Measurements from ENCODE around the gene CSGALNACT2.
"Not testable (repeated sequence)": the region's sequence is repeated elsewhere in the genome, so short reads cannot be mapped to it uniquely, and the experiment has no call there.

Gene CSGALNACT2

GRCh38 chr10:43138021-43138756 is at the start of gene CSGALNACT2:
CSGALNACT2 (plus strand) TSS chr10:43138445; CDS start chr10:43155150, 16,705 bp downstream.
- DNase-seq (ENCODE audit: low read depth in 2 of 2) = peak; percentile 71 to 85

- no peak for DNase-seq (ENCODE audit: low read depth in 2 of 2)
Measured at GRCh38 chr10:43089519-43089918, 48.7 kb upstream of the CSGALNACT2 start.

GRCh38 chr10:43090188-43090587 is 48.1 kb upstream of the CSGALNACT2 start:
- no peak for DNase-seq (ENCODE audit: low read depth in 2 of 2)

- DNase-seq (ENCODE audit: low read depth in 2 of 2) = no peak
Measured at GRCh38 chr10:43090664-43091063, 47.6 kb upstream of the CSGALNACT2 start.

- no peak for DNase-seq (ENCODE audit: low read depth in 2 of 2)
Measured at GRCh38 chr10:43091846-43092245, 46.4 kb upstream of the CSGALNACT2 start.

- DNase-seq (ENCODE audit: low read depth in 2 of 2) = no peak
Measured at GRCh38 chr10:43093423-43094076, 44.7 kb upstream of the CSGALNACT2 start.

- no peak for DNase-seq (ENCODE audit: low read depth in 2 of 2)
Measured at GRCh38 chr10:43094085-43094484, 44.2 kb upstream of the CSGALNACT2 start.

GRCh38 chr10:43099339-43099738 is 38.9 kb upstream of the CSGALNACT2 start:
- not testable (repeated sequence) for DNase-seq (ENCODE audit: low read depth in 2 of 2)

GRCh38 chr10:43099928-43100327 is 38.3 kb upstream of the CSGALNACT2 start:
- DNase-seq (ENCODE audit: low read depth in 2 of 2) = no peak

- no peak for DNase-seq (ENCODE audit: low read depth in 2 of 2)
Measured at GRCh38 chr10:43100366-43100765, 37.9 kb upstream of the CSGALNACT2 start.

GRCh38 chr10:43102063-43102828 is 36.0 kb upstream of the CSGALNACT2 start:
- DNase-seq (ENCODE audit: low read depth in 2 of 2) = no peak

- DNase-seq (ENCODE audit: low read depth in 2 of 2) = peak; percentile 55 to 70
Measured at GRCh38 chr10:43105102-43105955, 32.9 kb upstream of the CSGALNACT2 start.

- no peak for DNase-seq (ENCODE audit: low read depth in 2 of 2)
Measured at GRCh38 chr10:43105956-43106229, 32.4 kb upstream of the CSGALNACT2 start.

- DNase-seq (ENCODE audit: low read depth in 2 of 2) = no peak
Measured at GRCh38 chr10:43106256-43107091, 31.8 kb upstream of the CSGALNACT2 start.

- DNase-seq (ENCODE audit: low read depth in 2 of 2) = no peak
Measured at GRCh38 chr10:43108951-43109350, 29.3 kb upstream of the CSGALNACT2 start.

- DNase-seq (ENCODE audit: low read depth in 2 of 2) = no peak
Measured at GRCh38 chr10:43109671-43110249, 28.5 kb upstream of the CSGALNACT2 start.

- DNase-seq (ENCODE audit: low read depth in 2 of 2) = no peak
Measured at GRCh38 chr10:43110338-43111071, 27.7 kb upstream of the CSGALNACT2 start.

GRCh38 chr10:43111101-43111500 is 27.1 kb upstream of the CSGALNACT2 start:
- DNase-seq (ENCODE audit: low read depth in 2 of 2) = no peak

GRCh38 chr10:43111921-43112607 is 26.2 kb upstream of the CSGALNACT2 start:
- DNase-seq (ENCODE audit: low read depth in 2 of 2) = no peak
